ENCODE data around the gene LHX2. TPM values are rescaled to one million over a fixed set of nuclear protein-coding genes. Genes with fewer than 3 reads are reported as not detected.
A peak's percentile ranks its signal among the peaks of the same experiment; 100 is the strongest.

Gene LHX2
- total RNA-seq, 3 donors from 2014 or later = not detected

GRCh38 chr9:124018730-124019697, 7.4 kb downstream of the LHX2 start:
- Histone ChIP-seq H3K27me3 (peaks cover 24 to 100% of the 10 kb centered on the region in 2 donors), H3K4me1 (peaks cover 0 to 9% of the 10 kb centered on the region in 2 donors), H3K27ac (no peak overlapping the region), H3K9me3 (no peaks in the 10 kb centered on the region), H3K4me3 (peak overlapping the region in 2 of 3 donors; percentile 25 to 50), H3K36me3 (no peaks in the 10 kb centered on the region)
- intact Hi-C loops (cut with DNase I; ENCODE audit: low total_unique reads) = no loop called here
- no peak for DNase-seq (ENCODE audit: low spot score in 2 of 2)
- TF ChIP-seq CTCF (IDR thresholded peaks at IDR 0.05) = no peak
- no peak for TF ChIP-seq POLR2AphosphoS5 (IDR thresholded peaks at IDR 0.05)
- TF ChIP-seq POLR2A (IDR thresholded peaks at IDR 0.05) = no peak

- TF ChIP-seq CTCF (IDR thresholded peaks at IDR 0.05) = no peak
- no peak for TF ChIP-seq POLR2AphosphoS5 (IDR thresholded peaks at IDR 0.05)
- no peak for TF ChIP-seq POLR2A (IDR thresholded peaks at IDR 0.05)
- Histone ChIP-seq H3K27me3 (peaks cover 24 to 90% of the 10 kb centered on the region in 2 donors), H3K4me1 (peaks cover 0 to 9% of the 10 kb centered on the region in 2 donors)
Observed at GRCh38 chr9:124019771-124020519, 8.4 kb downstream of the LHX2 start.

GRCh38 chr9:124020520-124021384, 9.2 kb downstream of the LHX2 start:
- Histone ChIP-seq H3K4me3 (no peak overlapping the region), H3K36me3 (no peaks in the 10 kb centered on the region), H3K9me3 (no peaks in the 10 kb centered on the region), H3K4me1 (peaks cover 0 to 9% of the 10 kb centered on the region in 2 donors), H3K27ac (no peak overlapping the region), H3K27me3 (peaks cover 18 to 82% of the 10 kb centered on the region in 2 donors)
- DNase-seq (ENCODE audit: low spot score in 2 of 2) = no peak
- intact Hi-C loops (cut with DNase I; ENCODE audit: low total_unique reads) = no loop called here
- TF ChIP-seq POLR2A (IDR thresholded peaks at IDR 0.05) (no peak), POLR2AphosphoS5 (IDR thresholded peaks at IDR 0.05) (no peak)

More at GRCh38 chr9:124019771-124020519, 8.4 kb downstream of the LHX2 start:
- Histone ChIP-seq H3K27ac (no peak overlapping the region), H3K9me3 (no peaks in the 10 kb centered on the region), H3K36me3 (no peaks in the 10 kb centered on the region), H3K4me3 (no peak overlapping the region)
- DNase-seq (ENCODE audit: low spot score in 2 of 2) = no peak
- intact Hi-C loops (cut with DNase I; ENCODE audit: low total_unique reads) = no loop called here

- Histone ChIP-seq H3K27ac (no peak overlapping the region), H3K36me3 (no peaks in the 10 kb centered on the region), H3K4me1 (peaks cover 0 to 9% of the 10 kb centered on the region in 2 donors), H3K9me3 (no peaks in the 10 kb centered on the region), H3K4me3 (no peak overlapping the region), H3K27me3 (peaks cover 14 to 76% of the 10 kb centered on the region in 2 donors)
- intact Hi-C loops (cut with DNase I; ENCODE audit: low total_unique reads) = no loop called here
- no peak for TF ChIP-seq CTCF (IDR thresholded peaks at IDR 0.05)
- no peak for TF ChIP-seq POLR2A (IDR thresholded peaks at IDR 0.05)
- no peak for TF ChIP-seq POLR2AphosphoS5 (IDR thresholded peaks at IDR 0.05)
- no peak for DNase-seq (ENCODE audit: low spot score in 2 of 2)
Observed at GRCh38 chr9:124021385-124021769, 9.8 kb downstream of the LHX2 start.
